ENCODE results near the gene RAB8B. TPM values are rescaled to one million over a fixed set of nuclear protein-coding genes. Genes with fewer than 3 reads are reported as not detected.
"Not testable (repeated sequence)": the region's sequence is repeated elsewhere in the genome, so short reads cannot be mapped to it uniquely, and the experiment has no call there.

The RAB8B gene
- total and polyA plus RNA-seq, 7 donors = 2.5 to 18.1 (median 5.4) TPM

GRCh38 chr15:63202861-63203260, 13.5 kb downstream of the RAB8B start:
- TF ChIP-seq, protein P1, sequence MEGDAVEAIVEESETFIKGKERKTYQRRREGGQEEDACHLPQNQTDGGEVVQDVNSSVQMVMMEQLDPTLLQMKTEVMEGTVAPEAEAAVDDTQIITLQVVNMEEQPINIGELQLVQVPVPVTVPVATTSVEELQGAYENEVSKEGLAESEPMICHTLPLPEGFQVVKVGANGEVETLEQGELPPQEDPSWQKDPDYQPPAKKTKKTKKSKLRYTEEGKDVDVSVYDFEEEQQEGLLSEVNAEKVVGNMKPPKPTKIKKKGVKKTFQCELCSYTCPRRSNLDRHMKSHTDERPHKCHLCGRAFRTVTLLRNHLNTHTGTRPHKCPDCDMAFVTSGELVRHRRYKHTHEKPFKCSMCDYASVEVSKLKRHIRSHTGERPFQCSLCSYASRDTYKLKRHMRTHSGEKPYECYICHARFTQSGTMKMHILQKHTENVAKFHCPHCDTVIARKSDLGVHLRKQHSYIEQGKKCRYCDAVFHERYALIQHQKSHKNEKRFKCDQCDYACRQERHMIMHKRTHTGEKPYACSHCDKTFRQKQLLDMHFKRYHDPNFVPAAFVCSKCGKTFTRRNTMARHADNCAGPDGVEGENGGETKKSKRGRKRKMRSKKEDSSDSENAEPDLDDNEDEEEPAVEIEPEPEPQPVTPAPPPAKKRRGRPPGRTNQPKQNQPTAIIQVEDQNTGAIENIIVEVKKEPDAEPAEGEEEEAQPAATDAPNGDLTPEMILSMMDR (IDR thresholded peaks at IDR 0.05) = no peak
- DNase-seq = no peak
- Histone ChIP-seq H3K27me3 (ENCODE audit: insufficient read depth in 3 of 3, low read length in 2 of 3) (no peaks in the 10 kb centered on the region), H3K4me1 (peaks cover 3% of the 10 kb centered on the region), H3K36me3 (ENCODE audit: insufficient read depth in 1 of 2, low read depth in 1 of 2) (peaks cover 0 to 4% of the 10 kb centered on the region in 2 donors), H3K27ac (no peak overlapping the region), H3K4me3 (no peak overlapping the region), H3K9me3 (no peaks in the 10 kb centered on the region)
- intact Hi-C loops (cut with DNase I) = no loop called here
- no peak for ATAC-seq
- WGBS, 3 donors = 63 to 70% (median 67%) methylated on average over 5 of the region's 5 CpGs

GRCh38 chr15:63203451-63204090, 14.2 kb downstream of the RAB8B start:
- intact Hi-C loops (cut with DNase I) = no loop called here
- Histone ChIP-seq H3K27ac (no peak overlapping the region), H3K27me3 (ENCODE audit: insufficient read depth in 3 of 3, low read length in 2 of 3) (no peaks in the 10 kb centered on the region), H3K4me3 (no peak overlapping the region), H3K9me3 (no peaks in the 10 kb centered on the region), H3K36me3 (ENCODE audit: insufficient read depth in 1 of 2, low read depth in 1 of 2) (no peaks in the 10 kb centered on the region), H3K4me1 (no peaks in the 10 kb centered on the region)
- TF ChIP-seq, protein P1 (IDR thresholded peaks at IDR 0.05) = no peak
- DNase-seq (no peak), ATAC-seq (no peak)
- WGBS, 3 donors = 86 to 91% (median 90%) methylated on average over 9 of the region's 9 CpGs

DNA sequence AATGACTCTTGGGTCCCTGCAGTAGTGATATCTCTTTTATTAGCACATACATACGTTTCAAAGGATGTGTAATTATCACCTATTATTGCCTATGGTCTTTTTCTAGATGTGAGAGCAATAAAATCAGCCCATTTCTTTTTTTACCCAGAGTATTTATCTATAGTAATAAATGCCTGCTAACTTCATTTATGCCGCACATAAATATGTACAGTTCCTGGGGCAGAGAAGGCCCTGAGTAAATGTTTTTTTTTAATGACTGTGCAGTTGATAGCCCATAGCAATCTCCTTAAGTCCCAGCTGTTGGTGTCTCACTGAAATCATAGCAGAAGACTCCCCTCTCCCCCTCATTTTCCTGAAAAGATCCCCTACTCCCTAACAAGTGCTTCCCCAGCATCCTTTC, 16.7 kb downstream of the RAB8B start:
- no peak for ATAC-seq
- Histone ChIP-seq H3K4me3 (no peak overlapping the region), H3K27me3 (ENCODE audit: insufficient read depth in 3 of 3, low read length in 2 of 3) (no peaks in the 10 kb centered on the region), H3K36me3 (ENCODE audit: insufficient read depth in 1 of 2, low read depth in 1 of 2) (no peaks in the 10 kb centered on the region), H3K27ac (no peak overlapping the region), H3K9me3 (no peaks in the 10 kb centered on the region), H3K4me1 (no peaks in the 10 kb centered on the region)
- TF ChIP-seq, protein P1 (IDR thresholded peaks at IDR 0.05) = no peak
- no peak for DNase-seq
- whole genome bisulfite sequencing, 3 donors = 92 to 94% (median 93%) methylated on average over 2 of the region's 2 CpGs
- intact Hi-C loops (cut with DNase I) = no loop called here

DNA sequence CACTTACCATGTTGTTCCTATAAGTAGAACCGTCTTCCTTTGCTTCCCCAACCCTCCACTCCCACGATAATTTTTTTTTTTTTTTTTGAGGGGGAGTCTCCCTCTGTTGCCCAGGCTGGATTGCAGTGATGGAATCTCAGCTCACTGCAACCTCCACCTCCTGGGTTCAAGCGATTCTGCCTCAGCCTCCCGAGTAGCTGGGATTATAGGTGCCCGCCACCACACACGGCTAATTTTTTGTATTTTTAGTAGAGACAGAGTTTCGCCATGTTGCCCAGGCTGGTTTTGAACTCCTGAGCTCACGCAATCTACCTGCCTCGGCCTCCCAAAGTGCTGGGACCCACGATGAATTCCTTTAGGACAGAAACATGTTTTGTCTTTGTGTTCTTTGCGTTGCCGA, 19.4 kb downstream of the RAB8B start:
- H3K9me3 ChIP-seq; H3K4me3 ChIP-seq; H3K4me1 ChIP-seq; DNase-seq; H3K27ac ChIP-seq; H3K27me3 ChIP-seq (ENCODE audit: insufficient read depth in 3 of 3, low read length in 2 of 3); H3K36me3 ChIP-seq (ENCODE audit: insufficient read depth in 1 of 2, low read depth in 1 of 2); intact Hi-C loops (cut with DNase I); ATAC-seq: not testable (repeated sequence)
- WGBS, 3 donors = 97 to 98% (median 97%) methylated on average over 12 of the region's 12 CpGs

- WGBS, 3 donors = 83 to 87% (median 83%) methylated on average over 5 of the region's 5 CpGs
These were observed 21.0 kb downstream of the RAB8B start for GRCh38 chr15:63210151-63211091.

More at GRCh38 chr15:63210151-63211091, 21.0 kb downstream of the RAB8B start:
- ATAC-seq = no peak
- Histone ChIP-seq H3K4me1 (peaks cover 3% of the 10 kb centered on the region), H3K36me3 (ENCODE audit: insufficient read depth in 1 of 2, low read depth in 1 of 2) (no peaks in the 10 kb centered on the region), H3K4me3 (no peak overlapping the region), H3K27me3 (ENCODE audit: insufficient read depth in 3 of 3, low read length in 2 of 3) (no peaks in the 10 kb centered on the region), H3K9me3 (no peaks in the 10 kb centered on the region), H3K27ac (no peak overlapping the region)
- TF ChIP-seq, protein P1 (IDR thresholded peaks at IDR 0.05) = no peak
- intact Hi-C loops (cut with DNase I) = no loop called here
- DNase-seq = no peak

All from psoas muscle (tissue), 8 donors.